Adrenal gland (tissue), 5 donors: ENCODE data around the gene ME2.

ENCODE experiments used
- CTCF ChIP-seq, 6 experiments: fragments of 450-650 bp in 4 of 6; fragments of 200-600 bp in 2 of 6; sonication (generic) in 1 of 6; IDR thresholded peaks; 1 replicate in 5 of 6; 2 replicates in 1 of 6; pipeline versions ENCODE4 v1.5.1 to v1.8.0; 2016 to 2021; ENCODE audit warnings: antibody characterized with exemption in 6 of 6, mild to moderate bottlenecking in 2 of 6, moderate library complexity in 1 of 6
- POLR2A ChIP-seq, 2 donors: fragments of 450-650 bp; IDR thresholded peaks; one replicate each; pipeline ENCODE4 v1.6.1; 2017; ENCODE audit warnings: antibody characterized with exemption in 2 of 2, mild to moderate bottlenecking in 2 of 2, moderate library complexity in 1 of 2
- donor health status: DM: no; HTN: no; CAD: no.

GRCh38 chr18:50994031-50994430, 115.1 kb downstream of the ME2 start:
- no peak for TF ChIP-seq POLR2A (IDR thresholded peaks at IDR 0.05)
- TF ChIP-seq CTCF (IDR thresholded peaks at IDR 0.05) = no peak
